ENCODE measurements around the gene ATP6V0C. TPM values are rescaled to one million over a fixed set of nuclear protein-coding genes. Genes with fewer than 3 reads are reported as not detected.

ATP6V0C gene
- total RNA-seq, 4 donors from 2014 or later: 26.4 to 98.9 (median 81.8) TPM

GRCh38 chr16:2508722-2509400, 4.9 kb upstream of the ATP6V0C start:
- TF ChIP-seq, protein P1, sequence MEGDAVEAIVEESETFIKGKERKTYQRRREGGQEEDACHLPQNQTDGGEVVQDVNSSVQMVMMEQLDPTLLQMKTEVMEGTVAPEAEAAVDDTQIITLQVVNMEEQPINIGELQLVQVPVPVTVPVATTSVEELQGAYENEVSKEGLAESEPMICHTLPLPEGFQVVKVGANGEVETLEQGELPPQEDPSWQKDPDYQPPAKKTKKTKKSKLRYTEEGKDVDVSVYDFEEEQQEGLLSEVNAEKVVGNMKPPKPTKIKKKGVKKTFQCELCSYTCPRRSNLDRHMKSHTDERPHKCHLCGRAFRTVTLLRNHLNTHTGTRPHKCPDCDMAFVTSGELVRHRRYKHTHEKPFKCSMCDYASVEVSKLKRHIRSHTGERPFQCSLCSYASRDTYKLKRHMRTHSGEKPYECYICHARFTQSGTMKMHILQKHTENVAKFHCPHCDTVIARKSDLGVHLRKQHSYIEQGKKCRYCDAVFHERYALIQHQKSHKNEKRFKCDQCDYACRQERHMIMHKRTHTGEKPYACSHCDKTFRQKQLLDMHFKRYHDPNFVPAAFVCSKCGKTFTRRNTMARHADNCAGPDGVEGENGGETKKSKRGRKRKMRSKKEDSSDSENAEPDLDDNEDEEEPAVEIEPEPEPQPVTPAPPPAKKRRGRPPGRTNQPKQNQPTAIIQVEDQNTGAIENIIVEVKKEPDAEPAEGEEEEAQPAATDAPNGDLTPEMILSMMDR (IDR thresholded peaks at IDR 0.05; ENCODE audit: low read depth): no peak

DNA sequence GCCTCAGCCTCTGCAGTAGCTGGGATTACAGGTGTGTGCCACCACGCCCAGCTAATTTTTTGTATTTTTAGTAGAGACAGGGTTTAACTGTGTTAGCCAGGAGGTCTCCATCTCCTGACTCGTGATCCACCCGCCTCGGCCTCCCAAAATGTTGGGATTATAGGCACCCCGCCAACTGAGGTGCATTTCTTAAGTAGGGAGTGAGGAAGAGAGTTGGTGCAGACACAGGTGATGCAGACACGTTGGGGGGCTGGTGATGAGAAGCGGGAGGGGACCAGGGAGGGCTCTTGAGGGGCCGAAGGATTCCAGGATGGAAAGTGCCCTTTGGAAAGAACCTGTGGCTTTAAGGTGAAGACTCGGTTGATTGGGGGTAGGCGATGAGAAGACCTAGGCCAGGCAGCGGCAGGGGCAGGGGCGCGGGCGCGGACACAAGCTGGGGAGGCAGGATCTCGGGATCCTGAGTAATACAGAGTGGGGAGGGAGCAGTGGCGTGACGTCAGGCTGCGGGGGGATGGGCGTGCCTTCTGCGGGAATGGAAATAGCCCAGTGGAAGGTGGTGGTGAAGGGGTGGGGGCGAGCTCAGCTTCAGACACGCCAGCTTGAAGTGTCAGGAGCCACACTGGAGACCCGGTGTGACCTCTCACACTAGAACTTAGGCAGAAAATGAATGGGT, 2.5 kb upstream of the ATP6V0C start:
- TF ChIP-seq, protein P1 (IDR thresholded peaks at IDR 0.05; ENCODE audit: low read depth): no peak

DNA sequence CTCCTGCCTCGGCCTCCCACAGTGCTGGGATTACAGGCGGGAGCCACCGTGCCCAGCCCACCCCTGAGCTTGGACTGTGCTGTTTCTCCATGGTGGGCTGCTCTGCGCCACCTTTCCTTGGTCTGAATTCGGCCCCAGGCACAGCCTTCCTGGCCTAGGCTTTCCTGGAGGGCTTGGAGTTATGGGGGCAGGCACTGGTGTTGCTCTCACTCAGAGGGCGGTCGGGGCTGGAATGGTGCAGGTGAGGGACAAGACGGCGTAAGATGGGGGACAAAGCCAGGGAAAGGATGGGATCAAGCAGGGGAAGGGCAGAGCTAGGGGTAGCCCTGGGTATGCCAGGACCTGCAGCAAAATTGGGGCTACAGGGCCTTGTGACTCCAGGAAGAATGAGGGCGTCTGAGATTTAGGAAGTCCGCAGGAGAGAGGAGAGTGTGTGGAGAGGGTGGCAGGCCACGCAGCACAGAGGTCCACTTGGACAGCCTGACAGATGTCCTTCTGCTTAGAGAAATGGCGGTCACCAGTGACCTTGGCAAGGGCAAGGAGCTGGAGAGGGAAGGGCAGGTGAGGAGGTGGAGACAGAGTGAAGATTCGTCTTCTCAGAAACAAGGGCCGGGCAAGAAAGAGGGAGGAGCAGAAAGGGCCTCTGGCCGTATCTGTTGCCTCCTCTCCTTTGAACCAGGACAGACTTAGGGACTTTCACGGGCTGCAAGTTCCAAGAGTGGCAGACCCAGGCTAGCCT, 1.6 kb upstream of the ATP6V0C start:
- TF ChIP-seq, protein P1 (IDR thresholded peaks at IDR 0.05; ENCODE audit: low read depth): no peak

- TF ChIP-seq, protein P1 (IDR thresholded peaks at IDR 0.05; ENCODE audit: low read depth): no peak
These were observed 882 bp upstream of the ATP6V0C start for GRCh38 chr16:2512735-2513404.

DNA sequence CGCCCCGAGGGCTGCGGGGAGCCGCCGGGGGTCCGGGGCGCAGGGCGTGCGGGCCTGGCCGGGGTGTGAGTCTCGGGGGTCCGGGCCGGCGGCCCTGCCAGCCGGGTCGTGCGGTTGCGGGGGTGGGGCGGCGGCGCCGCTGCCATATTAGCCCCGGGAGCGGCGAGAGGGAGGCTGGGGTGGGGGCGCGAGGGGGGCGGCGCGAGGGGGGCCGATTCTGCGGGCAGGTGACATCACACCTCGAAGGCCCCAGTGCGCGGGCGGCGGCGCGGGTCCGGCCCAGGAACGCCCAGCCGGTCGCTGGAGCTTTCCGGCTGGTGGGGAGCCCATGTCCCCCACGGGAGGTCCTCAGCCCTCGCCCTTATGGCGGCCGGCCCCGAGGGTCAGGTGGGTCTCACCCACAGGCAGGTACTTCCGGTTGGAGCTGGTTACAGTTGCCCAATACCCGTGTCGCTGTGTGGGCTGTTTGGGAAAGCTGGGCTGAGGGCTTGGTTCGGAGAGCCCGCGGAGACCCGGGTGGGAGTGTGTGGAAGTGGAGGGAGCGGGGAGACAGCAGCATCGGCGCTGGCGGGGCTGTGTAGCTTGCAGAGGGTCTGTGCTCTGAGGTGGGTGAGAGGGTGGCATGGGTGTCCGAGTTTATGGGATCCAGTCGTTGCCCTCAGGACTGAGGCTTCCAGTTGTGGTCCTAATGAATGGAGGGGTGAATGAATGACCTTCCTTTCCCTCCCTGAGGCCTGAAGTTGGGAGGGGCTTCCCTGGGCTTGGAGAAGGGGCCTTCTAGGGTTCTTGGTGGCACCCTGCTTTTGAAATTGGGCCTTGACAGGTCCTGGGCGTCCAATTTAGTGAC, 804 bp downstream of the ATP6V0C start:
- TF ChIP-seq, protein P1 (IDR thresholded peaks at IDR 0.05; ENCODE audit: low read depth): no peak

- TF ChIP-seq, protein P1 (IDR thresholded peaks at IDR 0.05; ENCODE audit: low read depth): no peak
These were observed 1.6 kb downstream of the ATP6V0C start for GRCh38 chr16:2515180-2515851.
